GM19238 (cell line): ENCODE measurements around the gene PARD6A.
"Not testable (repeated sequence)": the region's sequence is repeated elsewhere in the genome, so short reads cannot be mapped to it uniquely, and the experiment has no call there.

Source experiments
- DNase-seq: peaks from one replicate; pipeline ENCODE4 v3.0.0; 2011; ENCODE audit warnings: low spot score; ENCODE audit not compliant: insufficient read length

PARD6A gene

GRCh38 chr16:67685388-67686112 is 24.8 kb downstream of the PARD6A start:
- no peak for DNase-seq

DNA sequence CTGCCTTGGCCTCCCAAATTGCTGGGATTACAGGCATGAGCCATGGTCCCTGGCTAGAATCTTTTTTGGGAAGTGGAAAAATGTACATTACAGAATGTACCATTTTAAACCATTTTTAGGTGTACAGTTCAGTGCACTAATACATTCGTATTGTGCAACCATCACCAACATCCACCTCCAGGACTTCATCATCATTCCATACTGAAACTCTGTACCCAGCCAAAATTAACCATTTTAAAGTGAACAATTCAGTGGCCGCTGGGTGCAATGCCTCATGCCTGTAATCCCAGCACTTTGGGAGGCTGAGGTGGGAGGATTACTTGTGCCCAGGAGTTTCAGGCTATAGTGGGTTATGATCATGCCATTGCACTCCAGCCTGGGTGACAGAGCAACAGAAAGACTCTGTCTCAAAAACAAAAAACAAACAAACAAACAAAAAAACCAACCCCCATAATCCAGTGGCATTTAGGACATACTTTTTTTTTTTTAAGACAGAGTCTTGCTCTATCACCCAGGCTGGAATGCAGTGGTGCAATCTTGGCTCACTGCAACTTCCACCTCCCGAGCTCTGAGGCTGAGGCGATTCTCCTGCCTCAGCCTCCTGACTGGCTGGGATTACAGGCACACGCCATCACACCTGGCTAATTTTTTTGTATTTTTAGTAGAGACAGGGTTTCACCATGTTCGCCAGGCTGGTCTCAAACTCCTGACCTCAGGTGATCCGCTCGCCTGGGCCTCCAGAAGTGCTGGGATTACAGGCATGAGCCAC is 32.9 kb downstream of the PARD6A start:
- DNase-seq, result not testable (repeated sequence)

GRCh38 chr16:67694611-67695010 is 33.9 kb downstream of the PARD6A start:
- DNase-seq, result no peak

GRCh38 chr16:67697422-67698185 is 36.8 kb downstream of the PARD6A start:
- no peak for DNase-seq

DNA sequence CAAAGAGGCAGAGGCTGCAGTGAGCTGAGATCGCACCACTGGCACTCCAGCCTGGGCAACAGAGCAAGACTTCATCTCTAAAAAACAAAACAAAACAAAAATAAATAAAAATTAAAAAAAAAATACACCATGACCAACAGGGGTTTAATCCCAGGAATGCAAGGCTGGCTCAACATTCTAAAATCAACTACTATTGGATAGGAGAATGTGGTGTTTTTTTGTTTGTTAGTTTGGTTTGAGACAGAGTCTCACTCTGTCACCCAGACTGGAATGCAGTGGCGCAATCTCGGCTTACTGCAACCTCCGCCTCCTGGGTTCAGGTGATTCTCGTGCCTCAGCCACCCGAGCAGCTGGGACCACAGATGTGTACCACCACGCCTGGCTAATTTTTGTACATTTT is 38.5 kb downstream of the PARD6A start:
- DNase-seq, result no peak

DNA sequence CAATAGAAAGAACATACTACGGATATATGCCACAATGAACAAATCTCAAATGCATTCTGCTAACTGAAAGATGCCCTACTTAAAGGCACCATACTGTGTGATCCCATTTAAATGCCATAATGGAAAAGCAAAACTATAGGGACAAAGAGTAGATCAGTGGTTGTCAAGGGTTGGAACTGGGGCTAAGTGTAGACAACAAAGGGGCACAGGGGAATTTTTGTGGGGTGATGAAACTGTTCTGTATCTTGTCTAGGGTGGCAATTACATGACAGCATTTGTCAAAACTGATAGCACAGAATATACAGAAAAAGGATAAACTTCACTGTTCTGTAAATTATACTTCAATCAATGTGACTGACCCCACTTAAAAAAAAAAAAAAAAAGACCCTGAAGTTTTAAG is 40.7 kb downstream of the PARD6A start:
- DNase-seq, result no peak

DNA sequence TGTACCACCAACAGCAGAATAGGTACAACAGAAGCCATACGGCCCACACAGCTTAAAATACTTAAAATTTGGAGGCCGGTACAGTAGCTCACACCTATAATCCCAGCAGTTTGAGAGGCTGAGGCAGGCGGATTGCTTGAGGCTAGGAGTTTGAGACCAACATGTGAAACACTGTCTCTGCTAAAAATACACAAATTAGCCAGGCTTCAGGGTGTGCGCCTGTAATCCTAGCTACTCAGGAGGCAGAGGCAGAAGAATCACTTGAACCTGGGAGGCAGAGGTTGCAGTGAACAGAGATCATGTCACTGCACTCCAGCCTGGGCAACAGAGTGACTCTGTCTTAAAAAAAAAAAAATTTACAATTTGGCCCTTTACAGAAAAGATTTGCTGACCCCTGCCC is 41.4 kb downstream of the PARD6A start:
- no peak for DNase-seq

DNA sequence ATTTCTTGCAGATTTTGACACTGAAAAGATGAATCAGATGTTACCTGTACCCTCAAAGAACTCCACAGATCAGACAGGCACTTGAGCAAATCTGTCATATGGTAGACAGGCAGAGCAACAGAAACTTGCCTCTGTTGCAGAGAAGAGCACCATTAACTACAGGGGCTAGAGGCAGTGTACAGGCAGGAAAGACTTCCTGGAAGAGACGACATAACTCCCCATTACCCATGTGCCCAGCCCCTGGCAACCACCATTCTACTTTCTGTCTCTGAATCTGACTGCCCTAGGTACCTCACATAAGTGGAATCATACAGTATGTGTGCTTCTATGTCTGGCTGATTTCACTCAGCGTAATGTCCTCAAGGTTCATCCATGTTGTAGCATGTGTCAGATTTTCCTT is 42.9 kb downstream of the PARD6A start:
- no peak for DNase-seq

DNA sequence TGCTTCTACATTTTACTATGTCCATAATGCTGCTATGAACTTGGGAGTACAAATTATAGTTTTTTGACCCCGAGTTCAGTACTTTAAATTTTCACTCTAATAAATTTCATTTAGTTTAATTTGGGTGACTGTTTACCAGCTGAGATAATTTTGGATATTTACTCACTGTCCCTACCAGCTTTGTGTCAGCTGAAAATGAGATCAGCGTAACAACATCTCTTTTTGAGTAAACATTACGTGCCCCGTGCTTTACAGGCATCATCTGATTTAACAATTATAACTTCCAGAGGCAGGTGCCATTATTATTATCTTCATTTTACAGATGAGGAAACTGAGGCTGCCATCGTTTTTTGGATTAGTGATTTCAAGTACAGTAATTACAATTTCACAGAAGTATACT is 43.4 kb downstream of the PARD6A start:
- DNase-seq, result no peak

- DNase-seq, result no peak
Observed at GRCh38 chr16:67707210-67707609, 46.5 kb downstream of the PARD6A start.

DNA sequence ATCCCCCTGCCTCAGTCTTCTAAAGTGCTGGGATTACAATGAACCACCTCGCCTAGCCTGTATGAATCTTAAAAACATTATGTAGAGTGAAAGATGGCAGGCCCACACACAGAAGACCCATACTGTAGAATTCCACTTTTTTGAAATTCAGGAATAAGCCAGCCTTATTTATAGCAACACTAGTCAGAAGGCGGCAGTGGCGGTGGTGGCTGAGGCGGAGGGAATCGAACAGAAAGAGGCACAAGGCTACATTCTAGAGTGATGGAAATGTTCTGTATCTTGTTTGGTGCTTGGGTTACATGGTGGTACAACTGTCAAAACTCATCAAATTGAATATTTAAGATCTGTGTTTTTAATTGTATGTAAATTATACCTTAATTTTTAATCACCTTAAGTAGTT is 47.0 kb downstream of the PARD6A start:
- no peak for DNase-seq

- DNase-seq, result no peak
Observed at GRCh38 chr16:67708368-67708771, 47.6 kb downstream of the PARD6A start.

DNA sequence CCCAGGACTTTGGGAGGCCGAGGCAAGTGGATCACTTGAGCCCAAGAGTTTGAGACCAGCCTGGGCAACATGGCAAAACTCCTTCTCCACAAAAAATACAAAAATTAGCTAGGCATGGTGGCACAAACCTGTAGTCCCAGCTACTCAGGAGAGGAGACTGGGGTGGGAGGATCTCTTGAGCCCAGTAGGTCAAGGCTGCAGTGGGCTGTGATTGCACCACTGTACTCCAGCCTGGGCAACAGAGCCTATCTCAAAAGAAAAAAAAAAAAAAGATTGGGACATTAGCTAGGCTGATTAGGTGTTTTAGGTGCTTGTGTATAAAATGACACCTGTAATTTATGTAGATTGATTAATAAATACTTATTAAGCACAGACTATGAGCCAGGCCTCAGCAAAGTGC is 48.3 kb downstream of the PARD6A start:
- no peak for DNase-seq

DNA sequence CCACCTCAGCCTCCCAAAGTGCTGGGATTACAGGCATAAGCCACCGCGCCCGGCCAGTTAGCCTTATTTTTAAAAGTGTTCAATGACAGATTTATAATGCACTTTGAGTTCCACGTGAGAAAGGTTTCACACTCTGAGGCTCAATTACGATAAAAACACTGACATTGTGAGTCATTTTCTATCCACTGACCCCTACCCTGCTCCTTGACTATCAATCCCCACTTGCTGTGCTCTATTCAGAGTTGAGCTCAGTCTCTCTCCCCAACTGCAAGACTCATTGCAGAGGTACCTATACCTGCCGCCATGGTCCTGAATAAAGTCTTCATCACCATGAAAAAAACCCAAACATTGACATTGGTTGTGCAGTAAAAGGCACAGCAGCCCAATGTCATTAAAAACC is 49.8 kb downstream of the PARD6A start:
- no peak for DNase-seq
